Measurements from ENCODE around the gene CARD9. TPM values are rescaled to one million over a fixed set of nuclear protein-coding genes. Genes with fewer than 3 reads are reported as not detected.

The CARD9 gene
- total RNA-seq, 1 experiment from 2014 or later = 1.1 TPM

DNA sequence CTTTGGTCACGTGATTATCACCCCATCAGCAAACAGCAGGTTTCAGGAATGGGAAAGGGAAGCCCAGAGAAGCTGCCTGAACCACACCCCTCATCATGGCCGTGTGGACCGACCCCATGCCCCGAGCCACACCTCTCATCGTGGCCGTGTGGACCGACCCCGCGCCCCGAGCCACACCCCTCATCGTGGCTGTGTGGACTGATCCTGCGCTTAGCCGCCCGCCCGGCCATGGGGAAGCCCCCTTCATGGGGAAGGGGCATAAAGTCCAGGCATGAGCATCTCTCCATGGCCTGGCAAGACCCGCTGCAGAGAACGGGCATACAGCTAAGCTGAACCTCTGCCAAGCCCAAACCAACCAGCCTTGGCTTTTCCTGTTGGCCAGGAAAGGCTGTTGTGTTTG is 20.1 kb upstream of the CARD9 start:
- H3K79me2 ChIP-seq (ENCODE audit: low read length) = peaks cover 8% of the 10 kb centered on the region
- H3K9ac ChIP-seq (ENCODE audit: low read length) = no peak overlapping the region
- H3K27me3 ChIP-seq (ENCODE audit: low read length) = no peaks in the 10 kb centered on the region
- no peak overlapping the region for H3K27ac ChIP-seq (ENCODE audit: low read length)
- no peak overlapping the region for H2AFZ ChIP-seq (ENCODE audit: low read length)
- H3K4me1 ChIP-seq (ENCODE audit: insufficient read depth, low read length) = peaks cover 3% of the 10 kb centered on the region
- no peak overlapping the region for H3K4me2 ChIP-seq (ENCODE audit: low read length)
- POLR2A ChIA-PET (ENCODE audit: unreplicated experiment) = no interaction called here
- no peaks in the 10 kb centered on the region for H3F3A ChIP-seq (ENCODE audit: low read length, unreplicated experiment)
- CTCF ChIA-PET = no interaction called here
- DNase-seq (no peak), ATAC-seq (no peak)
- H4K20me1 ChIP-seq (ENCODE audit: low read length) = no peaks in the 10 kb centered on the region
- intact Hi-C loops (cut with micrococcal nuclease) = no loop called here
- no TSS peak for BruUV-seq (replicated peaks)
- no peaks in the 10 kb centered on the region for H3K9me3 ChIP-seq (ENCODE audit: low read length)
- peaks cover 7% of the 10 kb centered on the region for H3K36me3 ChIP-seq (ENCODE audit: low read depth, low read length)
- no peak overlapping the region for H3K4me3 ChIP-seq (ENCODE audit: low read length)
- no peak for TF ChIP-seq EZH2phosphoT487 (IDR thresholded peaks at IDR 0.05; ENCODE audit: borderline replicate concordance, low read length)
- no peak for TF ChIP-seq EZH2 (IDR thresholded peaks at IDR 0.05; ENCODE audit: low read length, unreplicated experiment)
- TF ChIP-seq, protein P1, sequence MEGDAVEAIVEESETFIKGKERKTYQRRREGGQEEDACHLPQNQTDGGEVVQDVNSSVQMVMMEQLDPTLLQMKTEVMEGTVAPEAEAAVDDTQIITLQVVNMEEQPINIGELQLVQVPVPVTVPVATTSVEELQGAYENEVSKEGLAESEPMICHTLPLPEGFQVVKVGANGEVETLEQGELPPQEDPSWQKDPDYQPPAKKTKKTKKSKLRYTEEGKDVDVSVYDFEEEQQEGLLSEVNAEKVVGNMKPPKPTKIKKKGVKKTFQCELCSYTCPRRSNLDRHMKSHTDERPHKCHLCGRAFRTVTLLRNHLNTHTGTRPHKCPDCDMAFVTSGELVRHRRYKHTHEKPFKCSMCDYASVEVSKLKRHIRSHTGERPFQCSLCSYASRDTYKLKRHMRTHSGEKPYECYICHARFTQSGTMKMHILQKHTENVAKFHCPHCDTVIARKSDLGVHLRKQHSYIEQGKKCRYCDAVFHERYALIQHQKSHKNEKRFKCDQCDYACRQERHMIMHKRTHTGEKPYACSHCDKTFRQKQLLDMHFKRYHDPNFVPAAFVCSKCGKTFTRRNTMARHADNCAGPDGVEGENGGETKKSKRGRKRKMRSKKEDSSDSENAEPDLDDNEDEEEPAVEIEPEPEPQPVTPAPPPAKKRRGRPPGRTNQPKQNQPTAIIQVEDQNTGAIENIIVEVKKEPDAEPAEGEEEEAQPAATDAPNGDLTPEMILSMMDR (conservative IDR thresholded peaks at IDR 0.05; ENCODE audit: low read depth, low read length) = no peak
- H3K9me2 ChIP-seq (replicated peaks; ENCODE audit: low read length) = no peaks in the 10 kb centered on the region

DNA sequence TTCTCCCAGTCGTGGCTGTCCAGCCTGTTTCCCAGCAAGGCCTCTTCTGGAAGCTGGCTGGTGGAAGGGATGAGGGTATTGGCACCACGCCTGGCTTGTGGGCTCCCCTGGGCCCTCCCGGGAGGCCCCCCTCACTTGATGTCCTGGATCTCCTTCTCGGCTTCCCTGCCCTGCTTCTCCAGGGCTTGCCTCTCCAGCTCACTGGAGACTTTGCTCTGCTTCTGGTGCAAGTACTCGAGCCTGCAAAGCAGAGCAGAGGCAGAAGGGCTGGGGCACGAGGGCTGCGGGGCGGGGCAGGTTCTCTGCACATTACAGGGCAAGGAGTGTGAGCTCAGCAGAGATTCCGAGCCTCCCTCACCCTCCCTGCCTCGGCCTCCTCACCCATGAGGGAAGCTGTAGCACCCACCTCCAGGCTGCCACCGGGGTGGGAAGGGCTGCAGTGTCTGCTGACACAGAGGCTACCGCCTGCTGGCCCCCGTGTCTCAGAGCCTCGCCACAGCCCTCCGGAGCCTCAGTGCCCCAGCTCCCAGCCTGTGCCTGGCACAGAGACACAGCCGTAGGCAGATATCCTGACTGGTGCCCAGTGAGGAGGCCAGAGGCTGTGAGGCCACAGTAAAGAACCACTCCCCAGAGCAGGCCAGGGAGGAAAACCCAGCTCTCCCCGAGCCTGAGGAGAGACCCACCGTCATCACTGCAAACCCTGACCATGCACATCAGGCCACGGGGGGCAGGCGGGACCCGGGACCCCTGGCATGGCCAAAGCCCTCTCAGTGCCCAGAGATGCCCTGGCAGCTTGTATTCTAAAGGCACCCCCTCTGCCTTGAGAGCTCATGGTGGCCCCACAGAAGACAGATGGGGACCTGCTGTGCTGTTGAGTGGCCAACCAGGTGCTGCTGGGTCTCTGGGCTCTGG is 19.3 kb upstream of the CARD9 start:
- POLR2A ChIA-PET (ENCODE audit: unreplicated experiment) = no interaction called here
- CTCF ChIA-PET = no interaction called here
- no peak for TF ChIP-seq EZH2phosphoT487 (IDR thresholded peaks at IDR 0.05; ENCODE audit: borderline replicate concordance, low read length)
- no peak for TF ChIP-seq EZH2 (IDR thresholded peaks at IDR 0.05; ENCODE audit: low read length, unreplicated experiment)
- TF ChIP-seq, protein P1 (conservative IDR thresholded peaks at IDR 0.05; ENCODE audit: low read depth, low read length) = no peak

More for the DNA sequence above, 19.3 kb upstream of the CARD9 start:
- intact Hi-C loops (cut with micrococcal nuclease) = no loop called here
- no peaks in the 10 kb centered on the region for H4K20me1 ChIP-seq (ENCODE audit: low read length)
- no peaks in the 10 kb centered on the region for H3K4me1 ChIP-seq (ENCODE audit: insufficient read depth, low read length)
- H3K27me3 ChIP-seq (ENCODE audit: low read length) = no peaks in the 10 kb centered on the region
- BruUV-seq (replicated peaks) = no TSS peak
- no peak overlapping the region for H3K4me2 ChIP-seq (ENCODE audit: low read length)
- H3K9me2 ChIP-seq (replicated peaks; ENCODE audit: low read length) = no peaks in the 10 kb centered on the region
- H3K9me3 ChIP-seq (ENCODE audit: low read length) = no peaks in the 10 kb centered on the region
- no peak overlapping the region for H3K27ac ChIP-seq (ENCODE audit: low read length)
- no peak overlapping the region for H3K9ac ChIP-seq (ENCODE audit: low read length)
- no peaks in the 10 kb centered on the region for H3F3A ChIP-seq (ENCODE audit: low read length, unreplicated experiment)
- ATAC-seq = no peak
- no peak for DNase-seq
- H3K4me3 ChIP-seq (ENCODE audit: low read length) = no peak overlapping the region
- H2AFZ ChIP-seq (ENCODE audit: low read length) = no peak overlapping the region
- peaks cover 7% of the 10 kb centered on the region for H3K36me3 ChIP-seq (ENCODE audit: low read depth, low read length)
- H3K79me2 ChIP-seq (ENCODE audit: low read length) = 0 out of 2 replicates have a peak, but pooled peaks cover under 1% of the 10 kb centered on the region
